IMR-90 (cell line): ENCODE data around the gene LRRC70. TPM values are rescaled to one million over a fixed set of nuclear protein-coding genes. Genes with fewer than 3 reads are reported as not detected.

Source experiments
- ATAC-seq: fragments of 200-7000 bp; cut with Tn5 transposase; 2 replicates; pipeline ENCODE4 v1.9.1; 2020; ENCODE audit warnings: low read depth, mild to moderate bottlenecking, moderate library complexity
- BruUV-seq: library from RNA; stranded (reverse); fragments of 400-500 nt; replicated peaks from 2 replicates; lab custom pipeline; 2021; lab: Mats Ljungman, UMichigan
- CTCF ChIA-PET: fragments of 300-600 bp; formaldehyde crosslinking; extraction: SDS; loops from one replicate; lab custom pipeline; 2021; ENCODE audit warnings: antibody characterized with exemption; lab: Yijun Ruan, JAX
- POLR2A ChIA-PET: fragments of 300-600 bp; sonication (Branson Sonifier 250); formaldehyde crosslinking; loops from one replicate; lab custom pipeline; 2022; ENCODE audit warnings: antibody characterized with exemption; ENCODE audit not compliant: unreplicated experiment; lab: Charles Lee
- DNase-seq: peaks from one replicate; pipeline ENCODE4 v3.0.0; 2013
- H2AFZ ChIP-seq: replicated peaks from 2 replicates; pipeline ENCODE3; 2013; ENCODE audit warnings: low read length, mild to moderate bottlenecking; ENCODE audit not compliant: poor library complexity
- H2AK5ac ChIP-seq: 2 replicates; pipeline ENCODE4 v1.6.1; 2013; ENCODE audit warnings: low read depth, low read length, inconsistent platforms
- H2AK9ac ChIP-seq: replicated peaks from 2 replicates; pipeline ENCODE3; 2013; ENCODE audit warnings: mild to moderate bottlenecking, low read depth, low read length, moderate library complexity; ENCODE audit not compliant: poor library complexity
- H2BK120ac ChIP-seq: 2 replicates; pipeline ENCODE4 v1.6.1; 2013; ENCODE audit warnings: low read depth, low read length, inconsistent platforms
- H2BK15ac ChIP-seq: 3 replicates; pipeline ENCODE4 v1.6.1; 2013; ENCODE audit warnings: low read depth, low read length, inconsistent platforms
- H2BK20ac ChIP-seq: 2 replicates; pipeline ENCODE4 v1.6.1; 2013; ENCODE audit warnings: low read depth, mild to moderate bottlenecking, inconsistent platforms, low read length, moderate library complexity
- H2BK5ac ChIP-seq: 2 replicates; pipeline ENCODE4 v1.6.1; 2013; ENCODE audit warnings: mild to moderate bottlenecking, low read depth, low read length, inconsistent platforms; ENCODE audit not compliant: poor library complexity, severe bottlenecking
- H3K14ac ChIP-seq: replicated peaks from 2 replicates; pipeline ENCODE4 v1.6.1; 2013; ENCODE audit warnings: low read depth, low read length, inconsistent platforms
- H3K18ac ChIP-seq: 2 replicates; pipeline ENCODE4 v1.6.1; 2013; ENCODE audit warnings: low read depth, low read length, control low read depth
- H3K23ac ChIP-seq: 2 replicates; pipeline ENCODE4 v1.6.1; 2013; ENCODE audit warnings: low read depth, low read length, inconsistent platforms
- H3K27ac ChIP-seq: 2 replicates; pipeline ENCODE4 v1.5.1; 2013; ENCODE audit warnings: mild to moderate bottlenecking, control low read depth, low read length; ENCODE audit not compliant: insufficient read depth
- H3K27me3 ChIP-seq: 2 replicates; pipeline ENCODE4 v1.6.1; 2013; ENCODE audit warnings: low read length; ENCODE audit not compliant: control insufficient read depth, insufficient read depth
- H3K36me3 ChIP-seq: 2 replicates; pipeline ENCODE4 v1.6.1; 2013; ENCODE audit warnings: low read length, mixed read lengths; ENCODE audit not compliant: control insufficient read depth, insufficient read depth
- H3K4ac ChIP-seq: 2 replicates; pipeline ENCODE4 v1.6.1; 2013; ENCODE audit warnings: low read depth, low read length, inconsistent platforms
- H3K4me1 ChIP-seq: 2 replicates; pipeline ENCODE4 v1.6.1; 2013; ENCODE audit warnings: low read length, mixed read lengths; ENCODE audit not compliant: control insufficient read depth, insufficient read depth
- H3K4me2 ChIP-seq: 2 replicates; pipeline ENCODE4 v1.6.1; 2013; ENCODE audit warnings: low read depth, mild to moderate bottlenecking, control low read depth, low read length, moderate library complexity
- H3K4me3 ChIP-seq: 2 replicates; pipeline ENCODE4 v1.5.1; 2013; ENCODE audit warnings: low read depth, mild to moderate bottlenecking, control low read depth, low read length, moderate library complexity; ENCODE audit not compliant: insufficient read depth
- H3K56ac ChIP-seq: 2 replicates; pipeline ENCODE4 v1.6.1; 2013; ENCODE audit warnings: low read length, inconsistent platforms; ENCODE audit not compliant: insufficient read depth; ENCODE audit errors: extremely low read depth
- H3K79me1 ChIP-seq, 2 experiments: 2 replicates each; pipeline ENCODE4 v1.6.1; 2013; ENCODE audit warnings: low read length in 2 of 2, inconsistent platforms in 1 of 2, low read depth in 1 of 2
- H3K9ac ChIP-seq: 2 replicates; pipeline ENCODE4 v1.6.1; 2013; ENCODE audit warnings: low read depth, low read length, control low read depth
- H3K9me1 ChIP-seq: 2 replicates; pipeline ENCODE4 v1.6.1; 2013; ENCODE audit warnings: low read length, inconsistent platforms; ENCODE audit not compliant: insufficient read depth
- H3K9me3 ChIP-seq: 2 replicates; pipeline ENCODE4 v1.6.1; 2013; ENCODE audit warnings: low read length; ENCODE audit not compliant: control insufficient read depth, insufficient read depth
- H4K20me1 ChIP-seq: 2 replicates; pipeline ENCODE4 v1.6.1; 2013; ENCODE audit warnings: low read length, inconsistent platforms; ENCODE audit not compliant: insufficient read depth
- H4K5ac ChIP-seq: 2 replicates; pipeline ENCODE4 v1.6.1; 2013; ENCODE audit warnings: mild to moderate bottlenecking, low read depth, low read length, control low read depth
- H4K8ac ChIP-seq, 2 experiments: 2 replicates each; pipeline ENCODE4 v1.6.1; 2013; ENCODE audit warnings: low read depth in 2 of 2, low read length in 2 of 2, control low read depth in 1 of 2, inconsistent platforms in 1 of 2
- H4K91ac ChIP-seq: 2 replicates; pipeline ENCODE4 v1.6.1; 2013; ENCODE audit warnings: low read depth, low read length, inconsistent platforms; ENCODE audit not compliant: insufficient read depth
- BHLHE40 ChIP-seq: fragments of 150-350 bp; IDR thresholded peaks from 2 replicates; pipeline ENCODE4 v1.6.1; 2016; ENCODE audit warnings: mild to moderate bottlenecking, low read depth, low read length
- CEBPB ChIP-seq: IDR thresholded peaks from 2 replicates; pipeline ENCODE4 v1.6.1; 2012; ENCODE audit warnings: low read depth, low read length, improper control_type of control experiment
- CHD1 ChIP-seq: IDR thresholded peaks from 2 replicates; pipeline ENCODE4 v1.6.1; 2012; ENCODE audit warnings: low read depth, low read length, improper control_type of control experiment
- CTCF ChIP-seq: conservative IDR thresholded peaks from 2 replicates; pipeline ENCODE4 v1.5.1; 2012; ENCODE audit warnings: mild to moderate bottlenecking, low read depth, low read length, improper control_type of control experiment
- ELK1 ChIP-seq: fragments of 150-350 bp; IDR thresholded peaks from 2 replicates; pipeline ENCODE4 v1.6.1; 2016; ENCODE audit warnings: low read depth, mild to moderate bottlenecking, low read length, moderate library complexity, borderline replicate concordance
- FOS ChIP-seq: fragments of 150-350 bp; IDR thresholded peaks from 2 replicates; pipeline ENCODE4 v1.6.1; 2016; ENCODE audit warnings: low read depth, low read length
- MAFK ChIP-seq: IDR thresholded peaks from 2 replicates; pipeline ENCODE4 v1.6.1; 2012; ENCODE audit warnings: low read depth, low read length, improper control_type of control experiment
- MXI1 ChIP-seq: IDR thresholded peaks from 2 replicates; pipeline ENCODE4 v1.6.1; 2012; ENCODE audit warnings: low read depth, mild to moderate bottlenecking, low read length, moderate library complexity, borderline replicate concordance
- POLR2A ChIP-seq: IDR thresholded peaks from 2 replicates; pipeline ENCODE4 v1.6.1; 2012; ENCODE audit warnings: mild to moderate bottlenecking, low read depth, low read length
- RAD21 ChIP-seq: IDR thresholded peaks from 2 replicates; pipeline ENCODE4 v1.6.1; 2012; ENCODE audit warnings: low read length, improper control_type of control experiment
- SMC3 ChIP-seq: fragments of 150-350 bp; IDR thresholded peaks from 2 replicates; pipeline ENCODE4 v1.6.1; 2016; ENCODE audit warnings: low read depth, mild to moderate bottlenecking, antibody characterized with exemption, low read length, moderate library complexity
- WGBS, 2 experiments: methylation state at CpG; one replicate each; pipeline versions ENCODE4 v1.1.5 to v1.1.7; 2013; ENCODE audit warnings: missing lambda C conversion rate in 2 of 2; ENCODE audit not compliant: insufficient read length in 1 of 2; ENCODE audit errors: extremely low coverage in 2 of 2; 5-methylcytosine and 5-hydroxymethylcytosine counted together
- dilution Hi-C: fragments of 300-500 bp; cut with HindIII; formaldehyde crosslinking; loops from one replicate; pipeline ENCODE4 v1.14.3; 2018; ENCODE audit warnings: low sequenced_read_pairs; ENCODE audit not compliant: unreplicated experiment
- in situ Hi-C: fragments of 300-500 bp; cut with MboI; formaldehyde crosslinking; loops from 3 replicates; pipeline ENCODE4 v1.14.3; 2019; ENCODE audit warnings: low sequenced_read_pairs, inconsistent platforms, mixed read lengths
- intact Hi-C: fragments of 100-400 bp; cut with micrococcal nuclease; formaldehyde crosslinking; loops from 2 replicates; pipeline ENCODE4 v1.10.0; 2022
- polyA plus RNA-seq, 3 experiments: library from polyadenylated mRNA; depleted of rRNA; stranded (reverse); fragments of >200 nt; gene quantifications; 2 replicates each; pipeline ENCODE4 v1.2.3, GENCODE V29; 2012; ENCODE audit warnings: low replicate concordance in 1 of 3
- total RNA-seq: library from RNA; depleted of rRNA; stranded (reverse); fragments of >200 nt; gene quantifications from 2 replicates; pipeline ENCODE4 v1.2.3, GENCODE V29; 2012

Gene LRRC70
- total and polyA plus RNA-seq, 2 of the 4 experiments (the other 2 are of a cell fraction), result 0.19 to 0.36 TPM

DNA sequence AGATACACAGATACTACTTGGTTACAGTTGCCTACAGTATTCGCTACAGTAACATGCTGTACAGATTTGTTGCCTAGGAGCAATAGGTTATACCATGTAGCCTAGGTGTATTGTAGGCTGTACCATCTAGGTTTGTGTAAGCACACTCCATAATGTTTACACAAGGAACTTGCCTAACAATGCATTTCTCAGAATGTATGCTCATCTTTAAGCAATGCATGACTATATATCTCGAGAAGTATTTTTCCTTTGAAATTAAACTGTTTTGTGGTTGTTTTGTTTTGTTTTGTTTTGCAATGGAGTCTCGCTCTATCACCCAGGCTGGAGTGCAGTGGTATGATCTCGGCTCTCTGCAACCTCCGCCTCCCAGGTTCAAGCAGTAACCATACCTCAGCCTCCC, 25.3 kb downstream of the LRRC70 start:
- Histone ChIP-seq H2BK120ac (no peak overlapping the region), H4K20me1 (no peaks in the 10 kb centered on the region), H3K27me3 (no peaks in the 10 kb centered on the region), H4K5ac (no peak overlapping the region), H2BK5ac (no peak overlapping the region), H3K18ac (no peak overlapping the region), H2AFZ (no peak overlapping the region), H3K36me3 (peaks cover 4% of the 10 kb centered on the region), H4K8ac (no peak overlapping the region), H3K9me1 (0 out of 2 replicates have a peak, but pooled peaks cover 4% of the 10 kb centered on the region), H3K23ac (no peak overlapping the region), H3K79me1 (no peaks in the 10 kb centered on the region), H2BK15ac (no peak overlapping the region), H3K27ac (no peak overlapping the region), H3K56ac (no peak overlapping the region), H3K14ac (no peak overlapping the region), H2AK9ac (no peak overlapping the region), H3K9me3 (no peaks in the 10 kb centered on the region), H4K91ac (no peak overlapping the region), H2BK20ac (no peak overlapping the region), H3K9ac (no peak overlapping the region), H3K4me2 (no peak overlapping the region), H3K4me1 (no peaks in the 10 kb centered on the region), H3K4me3 (no peak overlapping the region), H3K4ac (no peak overlapping the region), H2AK5ac (no peak overlapping the region)
- intact Hi-C loops (no loop called here), in situ Hi-C loops (no loop called here), dilution Hi-C loops (no loop called here)
- peak; percentile 3 for DNase-seq
- POLR2A ChIA-PET, result no interaction called here
- ATAC-seq, result no peak; the same call in 1 of the 2 replicates
- BruUV-seq, result no TSS peak
- TF ChIP-seq FOS, result no peak
- no peak for TF ChIP-seq CEBPB
- no peak for TF ChIP-seq MXI1
- no peak for TF ChIP-seq POLR2A
- TF ChIP-seq BHLHE40, result no peak
- no peak for TF ChIP-seq CHD1
- no peak for TF ChIP-seq SMC3
- TF ChIP-seq RAD21, result no peak
- TF ChIP-seq MAFK, result no peak
- TF ChIP-seq CTCF, result no peak
- no peak for TF ChIP-seq ELK1
- CTCF ChIA-PET, result no interaction called here
- no CpG with 5 or more reads among the region's 5 CpGs for WGBS, 2 experiments
